Measurements from ENCODE around the gene ATG5.

Gene ATG5

DNA sequence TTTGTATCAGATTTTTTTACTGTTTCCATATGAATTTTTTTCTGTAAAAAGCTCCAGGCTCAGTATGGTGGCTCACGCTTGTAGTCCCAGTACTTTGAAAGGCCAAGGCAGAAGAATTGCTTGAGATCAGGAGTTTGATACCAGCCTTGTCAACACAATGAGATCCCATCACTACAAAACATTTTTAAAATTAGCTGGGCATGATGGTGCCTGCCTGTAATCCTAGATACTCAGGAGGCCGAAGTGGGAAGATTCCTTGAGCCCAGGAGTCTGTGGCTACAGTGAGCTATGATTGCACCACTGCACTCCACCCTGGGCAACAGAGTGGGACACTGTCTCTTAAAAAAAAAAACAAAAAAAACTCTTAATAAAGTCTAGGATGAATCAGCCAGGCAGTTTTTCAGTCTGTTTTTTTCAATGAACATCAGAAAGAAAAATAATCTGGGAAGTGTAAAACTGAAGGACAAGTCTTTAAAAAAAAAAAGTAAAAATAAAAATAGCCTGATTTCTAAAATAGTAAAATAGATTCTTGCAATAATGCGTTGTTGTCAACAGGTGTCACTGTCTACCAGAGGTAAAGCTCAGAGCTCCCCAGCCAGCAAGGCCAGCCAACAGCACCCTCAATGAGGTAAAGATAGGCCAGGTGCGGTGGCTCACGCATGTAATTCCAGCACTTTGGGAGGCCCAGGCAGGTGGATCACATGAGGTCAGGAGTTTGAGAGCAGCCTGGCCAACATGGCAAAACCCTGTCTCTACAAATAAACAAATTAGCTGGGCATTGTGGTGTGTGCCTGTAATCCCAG, 9.3 kb upstream of the ATG5 start:
- H3K4me3 ChIP-seq (replicated peaks; ENCODE audit: low read depth, low read length), result no peak overlapping the region
- DNase-seq (ENCODE audit: low read depth), result peak; percentile 61
- peak; percentile 63 for TF ChIP-seq CTCF (IDR thresholded peaks at IDR 0.05; ENCODE audit: low read length, missing control alignments)

- DNase-seq (ENCODE audit: low read depth), result peak; percentile 15
- TF ChIP-seq CTCF (IDR thresholded peaks at IDR 0.05; ENCODE audit: low read length, missing control alignments), result no peak
These were observed 729 bp downstream of the ATG5 start for GRCh38 chr6:106324726-106325335.

DNA sequence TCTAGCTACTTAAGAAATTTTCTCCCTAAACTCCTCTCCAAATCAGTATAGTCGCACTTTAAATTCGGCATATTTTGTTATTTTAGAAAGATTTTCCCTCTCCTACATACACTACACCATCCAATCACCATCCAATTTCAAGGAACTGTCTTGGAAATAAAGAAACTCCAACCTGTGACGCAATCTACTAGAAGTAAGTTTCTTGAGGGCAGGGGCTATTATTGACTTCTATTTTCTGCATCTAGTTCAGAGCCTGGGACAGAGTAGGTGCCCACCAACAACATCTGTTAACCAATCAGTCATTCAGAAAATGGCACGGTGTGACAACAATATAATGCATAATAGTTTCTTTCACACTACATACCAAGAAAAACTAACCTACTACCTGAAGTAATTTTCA, 3.6 kb downstream of the ATG5 start:
- H3K4me3 ChIP-seq (replicated peaks; ENCODE audit: low read depth, low read length), result no peak overlapping the region
- no peak for TF ChIP-seq CTCF (IDR thresholded peaks at IDR 0.05; ENCODE audit: low read length, missing control alignments)
- DNase-seq (ENCODE audit: low read depth), result no peak

More at GRCh38 chr6:106324726-106325335, 729 bp downstream of the ATG5 start:
- H3K4me3 ChIP-seq (replicated peaks; ENCODE audit: low read depth, low read length), result peak overlapping the region; percentile 99

DNA sequence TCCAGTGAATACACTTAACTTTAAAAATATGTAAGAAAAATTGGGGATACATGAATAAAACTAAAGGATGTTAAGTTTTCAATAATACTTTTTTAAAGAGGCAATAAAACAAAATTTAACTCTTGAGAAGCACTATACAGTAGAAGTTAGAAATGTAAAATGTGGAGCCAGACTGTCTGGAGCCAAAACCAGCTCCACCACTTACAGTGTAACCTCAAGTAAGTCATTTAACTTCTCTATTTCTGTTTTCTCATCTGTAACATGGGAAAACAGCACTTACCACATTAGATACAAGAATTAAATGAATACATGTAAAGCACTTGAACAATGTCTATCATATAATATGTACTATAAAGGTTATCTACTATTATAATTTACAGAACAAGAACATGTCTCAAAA, 6.7 kb downstream of the ATG5 start:
- DNase-seq (ENCODE audit: low read depth), result no peak
- no peak for TF ChIP-seq CTCF (IDR thresholded peaks at IDR 0.05; ENCODE audit: low read length, missing control alignments)
- H3K4me3 ChIP-seq (replicated peaks; ENCODE audit: low read depth, low read length), result no peak overlapping the region

- TF ChIP-seq CTCF (IDR thresholded peaks at IDR 0.05; ENCODE audit: low read length, missing control alignments), result no peak
- no peak for DNase-seq (ENCODE audit: low read depth)
- no peak overlapping the region for H3K4me3 ChIP-seq (replicated peaks; ENCODE audit: low read depth, low read length)
These were observed 7.5 kb downstream of the ATG5 start for GRCh38 chr6:106318061-106318460.

DNA sequence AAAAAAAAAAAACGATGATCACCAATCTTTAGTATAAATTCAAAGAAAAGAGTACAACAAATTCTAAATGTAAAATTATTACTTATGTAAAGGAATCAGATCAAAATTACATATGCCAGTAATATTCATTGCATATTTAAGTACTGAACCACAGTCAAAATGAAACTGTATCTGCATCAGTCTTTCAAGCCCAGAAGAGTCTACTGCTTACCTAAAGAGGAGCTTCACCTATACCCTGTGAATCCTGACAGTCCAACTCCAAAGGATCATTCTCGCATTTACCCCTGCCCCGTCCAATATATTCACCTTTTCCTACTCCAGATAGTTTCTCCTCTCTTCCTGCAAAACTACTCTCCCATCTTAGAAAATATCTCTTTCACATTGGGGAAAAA, 9.2 kb downstream of the ATG5 start:
- DNase-seq (ENCODE audit: low read depth), result no peak
- TF ChIP-seq CTCF (IDR thresholded peaks at IDR 0.05; ENCODE audit: low read length, missing control alignments), result no peak
- H3K4me3 ChIP-seq (replicated peaks; ENCODE audit: low read depth, low read length), result no peak overlapping the region

All from fibroblast of pulmonary artery (primary cell).